ENCODE results near the gene ARVCF.
A peak's percentile ranks its signal among the peaks of the same experiment; 100 is the strongest.

Gene ARVCF

GRCh38 chr22:20052309-20053259 is 36.0 kb upstream of the ARVCF start:
- DNase-seq, result no peak

- no peak for DNase-seq
Measured at GRCh38 chr22:20051927-20052308, 35.3 kb upstream of the ARVCF start.

GRCh38 chr22:20046730-20047129 is 30.1 kb upstream of the ARVCF start:
- no peak for DNase-seq

- DNase-seq, result no peak
Measured at GRCh38 chr22:20044495-20045151, 28.0 kb upstream of the ARVCF start.

- no peak for DNase-seq
Measured at GRCh38 chr22:20043997-20044342, 27.3 kb upstream of the ARVCF start.

- no peak for DNase-seq
Measured at GRCh38 chr22:20043057-20043996, 26.7 kb upstream of the ARVCF start.

GRCh38 chr22:20040327-20041200 is 23.9 kb upstream of the ARVCF start:
- no peak for DNase-seq

GRCh38 chr22:20039683-20040325 is 23.2 kb upstream of the ARVCF start:
- peak; percentile 23 for DNase-seq

- no peak for DNase-seq
Measured at GRCh38 chr22:20038574-20038973, 22.0 kb upstream of the ARVCF start.

- no peak for DNase-seq
Measured at GRCh38 chr22:20037419-20037818, 20.8 kb upstream of the ARVCF start.

- DNase-seq, result no peak
Measured at GRCh38 chr22:20036535-20037392, 20.1 kb upstream of the ARVCF start.

GRCh38 chr22:20036084-20036482 is 19.5 kb upstream of the ARVCF start:
- no peak for DNase-seq

GRCh38 chr22:20035375-20036083 is 18.9 kb upstream of the ARVCF start:
- no peak for DNase-seq

- no peak for DNase-seq
Measured at GRCh38 chr22:20034143-20034542, 17.5 kb upstream of the ARVCF start.

GRCh38 chr22:20033045-20033706 is 16.6 kb upstream of the ARVCF start:
- DNase-seq, result no peak

DNA sequence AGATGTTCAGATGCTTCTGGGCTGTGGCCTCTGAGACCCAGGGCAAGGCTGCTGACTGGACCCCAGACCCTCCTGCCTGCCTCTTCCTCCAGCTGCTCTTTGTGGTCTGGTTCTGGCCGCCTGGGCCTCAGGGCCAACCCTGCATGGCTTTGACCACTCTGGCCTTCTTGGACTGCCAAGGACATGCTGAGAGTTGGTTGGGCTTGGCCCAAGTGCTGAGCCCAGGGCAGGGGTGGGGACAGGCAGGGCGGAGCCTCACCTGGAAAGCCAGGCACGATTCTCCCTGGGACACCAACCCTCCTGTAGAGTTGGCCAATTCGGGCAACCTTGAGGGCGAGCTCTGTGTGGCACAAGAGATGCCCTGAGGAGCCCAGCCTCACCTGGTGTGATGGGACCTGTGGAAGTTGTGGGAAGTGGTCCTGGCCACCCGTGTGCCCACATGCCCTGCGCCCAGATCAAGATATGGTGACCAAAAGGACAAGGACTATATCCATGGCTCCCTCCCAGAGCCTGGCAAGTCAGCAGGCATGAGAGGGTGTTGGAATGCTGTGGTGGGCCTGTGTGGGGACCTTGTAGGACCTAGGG is 15.9 kb upstream of the ARVCF start:
- no peak for DNase-seq

DNA sequence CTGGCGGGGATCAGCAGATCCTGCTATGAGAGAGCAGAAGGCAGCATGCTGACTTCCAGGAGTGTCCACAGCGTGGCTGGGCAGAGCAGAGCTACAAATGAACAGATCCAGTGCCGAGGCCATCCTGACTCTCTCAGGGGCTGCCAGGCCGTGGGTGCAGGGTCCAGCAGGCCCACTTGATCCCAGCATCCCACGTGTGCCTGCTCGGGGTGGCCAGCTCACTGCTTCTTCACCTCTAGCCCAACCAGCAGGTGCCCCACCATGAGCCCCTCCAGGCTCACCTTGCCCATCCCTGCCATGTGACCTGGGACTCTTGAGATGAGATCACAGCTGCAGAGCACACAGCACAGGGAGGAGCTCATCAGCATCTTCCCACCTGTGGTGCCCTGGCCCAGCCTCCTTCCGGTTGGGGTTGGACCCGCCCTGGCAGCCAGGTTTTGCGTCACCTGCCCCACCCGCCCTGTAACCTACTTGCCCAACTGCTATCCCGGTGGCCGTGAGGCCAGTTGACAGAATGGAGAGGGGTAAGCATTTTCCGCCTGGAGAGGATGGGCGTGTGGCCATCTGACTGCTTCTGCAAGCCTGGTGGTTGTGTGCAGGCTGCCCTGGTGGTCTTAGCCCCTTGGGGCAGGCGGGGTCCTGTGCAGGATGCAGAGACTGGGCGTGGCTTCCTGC is 15.2 kb upstream of the ARVCF start:
- DNase-seq, result no peak

DNA sequence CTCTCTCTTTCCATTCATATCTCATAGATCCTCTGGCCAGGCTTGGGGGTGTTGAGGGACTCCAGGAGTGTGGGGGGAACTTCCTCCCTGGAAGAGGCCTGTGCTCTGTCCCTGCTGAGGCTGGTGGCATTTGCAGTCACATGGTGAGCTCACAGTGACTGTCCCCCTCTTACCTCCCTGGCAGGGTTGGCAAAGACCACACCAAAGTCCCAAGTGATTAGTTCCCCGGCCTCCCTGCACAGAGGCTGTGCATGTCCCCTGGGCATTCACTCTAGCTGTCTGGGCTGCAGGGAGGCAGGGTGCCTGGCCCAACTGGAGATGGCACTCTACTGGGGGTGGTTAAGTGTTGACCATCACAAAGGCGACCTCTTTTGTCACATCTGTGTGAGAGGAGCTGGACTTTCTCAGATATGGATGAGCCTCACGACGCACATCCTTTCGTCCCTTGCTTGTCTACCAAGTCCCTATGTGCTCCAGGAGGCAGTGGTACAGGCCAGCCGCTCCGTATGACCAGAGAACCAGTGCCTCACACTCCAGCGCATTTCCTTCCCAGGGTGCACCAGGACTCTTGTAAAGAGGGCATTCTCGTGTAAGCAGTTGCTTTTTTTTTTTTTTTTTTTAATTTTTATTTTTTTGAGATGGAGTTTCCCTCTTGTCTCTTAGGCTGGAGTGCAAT is 13.1 kb upstream of the ARVCF start:
- DNase-seq, result no peak
